K562 (cell line): ENCODE measurements around the gene CBX8. TPM values are rescaled to one million over a fixed set of nuclear protein-coding genes. Genes with fewer than 3 reads are reported as not detected.

ENCODE experiments used
- FOXJ3 ChIP-seq: sonication (generic); formaldehyde crosslinking; IDR thresholded peaks from 2 replicates; pipeline ENCODE4 v1.4.0; 2020; ENCODE audit warnings: mild to moderate bottlenecking, missing genetic modification reagents
- FOXK2 ChIP-seq, 2 experiments: fragments of 450-650 bp; IDR thresholded peaks in 1 of 2; conservative IDR thresholded peaks in 1 of 2; 2 replicates each; pipeline ENCODE4 v1.6.1; 2016; ENCODE audit warnings: low read depth in 2 of 2, mild to moderate bottlenecking in 1 of 2
- KDM4B ChIP-seq, 2 experiments: fragments of 450-650 bp in 1 of 2; sonication (generic) in 1 of 2; IDR thresholded peaks; 2 replicates each; pipeline ENCODE4 v1.6.1; 2016 to 2017; ENCODE audit warnings: borderline replicate concordance in 2 of 2, antibody characterized with exemption in 1 of 2, low read depth in 1 of 2, mild to moderate bottlenecking in 1 of 2
- MXD1 ChIP-seq: fragments of 250-450 bp; sonication (Bioruptor Pico); IDR thresholded peaks from 2 replicates; pipeline ENCODE4 v1.8.0; 2021; ENCODE audit warnings: borderline replicate concordance, mild to moderate bottlenecking, moderate library complexity; ENCODE audit not compliant: poor library complexity, severe bottlenecking
- NBN ChIP-seq: fragments of 450-650 bp; IDR thresholded peaks from 2 replicates; pipeline ENCODE4 v1.6.1; 2016; ENCODE audit warnings: low read depth, mild to moderate bottlenecking
- PHB ChIP-seq: fragments of 250-450 bp; sonication (Bioruptor Pico); IDR thresholded peaks from 2 replicates; pipeline ENCODE4 v1.5.0; 2021
- RBM17 ChIP-seq: fragments of 200-400 bp; formaldehyde crosslinking; IDR thresholded peaks from 2 replicates; pipeline ENCODE4 v1.6.1; 2017; ENCODE audit warnings: low read depth, mild to moderate bottlenecking, low read length, borderline replicate concordance
- SIRT6 ChIP-seq: IDR thresholded peaks from one replicate; pipeline ENCODE4 v1.6.1; 2012; ENCODE audit warnings: low read depth, mild to moderate bottlenecking, control low read depth, inconsistent platforms, low read length, moderate library complexity
- TBL1XR1 ChIP-seq, 2 experiments: IDR thresholded peaks; 2 replicates each; pipeline ENCODE4 v1.6.1; 2012; ENCODE audit warnings: improper control_type of control experiment in 2 of 2, low read length in 2 of 2, mild to moderate bottlenecking in 1 of 2
- TCF7L2 ChIP-seq: fragments of 150-350 bp; IDR thresholded peaks from 2 replicates; pipeline ENCODE4 v1.6.1; 2016; ENCODE audit warnings: low read depth, mild to moderate bottlenecking, low read length, moderate library complexity
- TEAD2 ChIP-seq: fragments of 450-650 bp; IDR thresholded peaks from 2 replicates; pipeline ENCODE4 v1.6.1; 2016; ENCODE audit warnings: missing genetic modification characterization, control low read depth, missing compliant biosample characterization
- THRA ChIP-seq: fragments of 450-650 bp; IDR thresholded peaks from 2 replicates; pipeline ENCODE4 v1.6.1; 2017; ENCODE audit warnings: mild to moderate bottlenecking, moderate library complexity
- ZBTB34 ChIP-seq: fragments of 250-450 bp; sonication (Bioruptor Pico); IDR thresholded peaks from 2 replicates; pipeline ENCODE4 v1.8.0; 2021; ENCODE audit warnings: mild to moderate bottlenecking, moderate library complexity
- ZMIZ1 ChIP-seq, 2 experiments: fragments of 150-350 bp in 1 of 2; IDR thresholded peaks; 2 replicates each; pipeline ENCODE4 v1.6.1; 2012 to 2016; ENCODE audit warnings: low read depth in 2 of 2, low read length in 2 of 2, mild to moderate bottlenecking in 1 of 2, moderate library complexity in 1 of 2
- ZNF277 ChIP-seq: fragments of 250-450 bp; sonication (Bioruptor Pico); IDR thresholded peaks from 2 replicates; pipeline ENCODE4 v1.8.0; 2022; ENCODE audit warnings: inconsistent platforms, mild to moderate bottlenecking, moderate library complexity, borderline replicate concordance
- ZNF507 ChIP-seq: conservative IDR thresholded peaks from 2 replicates; pipeline ENCODE4 v1.6.1; 2017; ENCODE audit warnings: missing genetic modification characterization, missing compliant biosample characterization
- ZNF639 ChIP-seq, 2 experiments: fragments of 200-800 bp in 1 of 2; sonication (Bioruptor generic) in 1 of 2; sonication (generic) in 1 of 2; formaldehyde crosslinking in 1 of 2; IDR thresholded peaks in 1 of 2; conservative IDR thresholded peaks in 1 of 2; 2 replicates each; pipeline versions ENCODE4 v1.5.0 to v1.6.1; 2016 to 2020; ENCODE audit warnings: missing compliant biosample characterization in 1 of 2, missing genetic modification characterization in 1 of 2, missing genetic modification reagents in 1 of 2
- polyA plus RNA-seq, 8 experiments: library from polyadenylated mRNA; depleted of rRNA in 4 of 8; stranded (reverse) in 5 of 8; unstranded in 3 of 8; fragments of >200 nt; fragmentation: Nextera tagmentation in 2 of 8; fragmentation: Illumina TruSeq in 1 of 8; extraction: Ambion mirVana in 2 of 8; extraction: Trizol in 1 of 8; gene quantifications; 2 replicates each; pipeline versions ENCODE4 v1.2.1 to v1.2.3, GENCODE V29; 2011 to 2014; ENCODE audit warnings: inconsistent platforms in 1 of 8, missing spikeins in 1 of 8
- total RNA-seq, 7 experiments: library from RNA; depleted of rRNA in 6 of 7; stranded (reverse); fragments of >200 nt in 6 of 7; fragmentation: Illumina TruSeq in 2 of 7; extraction: Trizol in 2 of 7; gene quantifications; 2 replicates each; pipeline versions ENCODE4 v1.2.1 to v1.2.3, GENCODE V29; 2011 to 2021; ENCODE audit warnings: low replicate concordance in 1 of 7

Gene CBX8
- total and polyA plus RNA-seq, 9 of the 15 experiments (the other 6 are each of a cell fraction or from before 2014, with no cell fraction given): 0.08 to 11.9 (median 2.6) TPM

- TF ChIP-seq ZMIZ1 (IDR thresholded peaks at IDR 0.05; ENCODE audit: low read depth in 2 of 2, low read length in 2 of 2) (no peak), PHB (CRISPR knock-in tag) (no peak), NBN (no peak), ZNF277 (CRISPR knock-in tag) (no peak), TEAD2 (tag) (no peak), MXD1 (CRISPR knock-in tag) (no peak), TBL1XR1 (IDR thresholded peaks at IDR 0.05; ENCODE audit: low read length in 2 of 2) (no peak), ZBTB34 (CRISPR knock-in tag) (no peak), ZNF507 (tag) (no peak), TCF7L2 (no peak), THRA (no peak), FOXJ3 (CRISPR knock-in tag) (no peak), FOXK2 (conservative IDR thresholded peaks at IDR 0.05 in 1 of 2, IDR thresholded peaks at IDR 0.05 in 1 of 2; ENCODE audit: low read depth in 2 of 2) (no peak), ZNF639 (CRISPR knock-in tag; conservative IDR thresholded peaks at IDR 0.05 in 1 of 2, IDR thresholded peaks at IDR 0.05 in 1 of 2) (peak in 1 of 2 experiments; percentile 32; a peak in 1 of 4 replicates), RBM17 (no peak), SIRT6 (no peak), KDM4B (IDR thresholded peaks at IDR 0.05; ENCODE audit: borderline replicate concordance in 2 of 2, low read depth in 1 of 2) (no peak)
Observed at GRCh38 chr17:79777894-79778503, 18.9 kb downstream of the CBX8 start, which contains the start of gene CBX2 (continued).
